CD14-positive monocyte (primary cell): ENCODE measurements around the gene PRKCA. TPM values are rescaled to one million over a fixed set of nuclear protein-coding genes. Genes with fewer than 3 reads are reported as not detected.
A peak's percentile ranks its signal among the peaks of the same experiment; 100 is the strongest.

Experiments
- DNase-seq, 3 donors: peaks; one replicate each; pipeline ENCODE4 v3.0.0-alpha.2; 2011 to 2022
- H2AFZ ChIP-seq: 2 replicates; pipeline ENCODE4 v1.6.0; 2012; ENCODE audit warnings: mild to moderate bottlenecking, low read depth, low read length, inconsistent platforms; ENCODE audit not compliant: insufficient read depth, poor library complexity, severe bottlenecking
- H3K27ac ChIP-seq, 2 donors: 1 replicate in 1 of 2; 2 replicates in 1 of 2; pipeline ENCODE4 v1.5.1; 2012 to 2013; ENCODE audit warnings: low read length in 2 of 2, control low read depth in 1 of 2, inconsistent platforms in 1 of 2, low read depth in 1 of 2, mild to moderate bottlenecking in 1 of 2
- H3K27me3 ChIP-seq, 2 donors: one replicate each; pipeline versions ENCODE4 v1.6.0 to v1.6.1; 2011 to 2013; ENCODE audit warnings: low read length in 2 of 2; ENCODE audit not compliant: control insufficient read depth in 2 of 2, insufficient read depth in 2 of 2
- H3K36me3 ChIP-seq, 2 donors: replicated peaks in 1 of 2; 1 replicate in 1 of 2; 2 replicates in 1 of 2; pipeline versions ENCODE4 v1.5.1 to v1.6.1; 2012 to 2013; ENCODE audit warnings: low read length in 2 of 2, control low read depth in 1 of 2, inconsistent platforms in 1 of 2, mild to moderate bottlenecking in 1 of 2; ENCODE audit not compliant: insufficient read depth in 2 of 2, control insufficient read depth in 1 of 2
- H3K4me1 ChIP-seq, 2 donors: 1 replicate in 1 of 2; 2 replicates in 1 of 2; pipeline versions ENCODE4 v1.5.1 to v1.6.1; 2012 to 2013; ENCODE audit warnings: low read length in 2 of 2, control low read depth in 1 of 2, inconsistent platforms in 1 of 2, mild to moderate bottlenecking in 1 of 2, moderate library complexity in 1 of 2; ENCODE audit not compliant: insufficient read depth in 2 of 2, control insufficient read depth in 1 of 2
- H3K4me2 ChIP-seq: replicated peaks from 2 replicates; pipeline ENCODE3; 2012; ENCODE audit warnings: low read length, moderate library complexity, mild to moderate bottlenecking; ENCODE audit not compliant: poor library complexity, severe bottlenecking; ENCODE audit errors: extremely low read depth
- H3K4me3 ChIP-seq, 3 experiments: fragments of 200-600 bp in 1 of 3; sonication (generic) in 1 of 3; replicated peaks in 1 of 3; 1 replicate in 2 of 3; 2 replicates in 1 of 3; pipeline ENCODE4 v1.5.1; 2011 to 2013; ENCODE audit warnings: low read length in 3 of 3, mild to moderate bottlenecking in 3 of 3, control low read depth in 2 of 3, low read depth in 2 of 3, inconsistent platforms in 1 of 3, moderate library complexity in 1 of 3
- H3K79me2 ChIP-seq: 2 replicates; pipeline ENCODE4 v1.6.0; 2012; ENCODE audit warnings: mild to moderate bottlenecking, control low read depth, inconsistent platforms, low read length, moderate library complexity; ENCODE audit not compliant: insufficient read depth
- H3K9ac ChIP-seq: 2 replicates; pipeline ENCODE4 v1.6.0; 2017; ENCODE audit warnings: low read length, mild to moderate bottlenecking; ENCODE audit not compliant: insufficient read depth, poor library complexity, severe bottlenecking
- H3K9me3 ChIP-seq, 2 donors: replicated peaks in 1 of 2; 1 replicate in 1 of 2; 2 replicates in 1 of 2; pipeline versions ENCODE4 v1.5.1 to v1.6.1; 2012 to 2013; ENCODE audit warnings: low read length in 2 of 2, control low read depth in 1 of 2; ENCODE audit not compliant: control insufficient read depth in 1 of 2, insufficient read depth in 1 of 2
- H4K20me1 ChIP-seq: 2 replicates; pipeline ENCODE4 v1.6.0; 2012; ENCODE audit warnings: mild to moderate bottlenecking, low read length, control low read depth, moderate library complexity; ENCODE audit not compliant: insufficient read depth
- H3K27ac Mint-ChIP-seq, 7 donors: one replicate each; pipeline ENCODE4 v1.8.0; 2020; ENCODE audit warnings: mild to moderate bottlenecking in 7 of 7, mixed read lengths in 7 of 7, moderate library complexity in 6 of 7, inconsistent platforms in 2 of 7
- H3K27me3 Mint-ChIP-seq, 3 donors: one replicate each; pipeline ENCODE4 v1.8.0; 2021 to 2022; ENCODE audit warnings: low read depth in 3 of 3, mild to moderate bottlenecking in 3 of 3, mixed read lengths in 3 of 3, moderate library complexity in 3 of 3, inconsistent platforms in 1 of 3
- H3K36me3 Mint-ChIP-seq, 2 donors: one replicate each; pipeline ENCODE4 v1.8.0; 2020; ENCODE audit warnings: mixed read lengths in 2 of 2, inconsistent platforms in 1 of 2, mild to moderate bottlenecking in 1 of 2
- H3K4me1 Mint-ChIP-seq: one replicate; pipeline ENCODE4 v1.8.0; 2020; ENCODE audit warnings: mild to moderate bottlenecking, mixed read lengths
- H3K4me3 Mint-ChIP-seq, 2 donors: one replicate each; pipeline ENCODE4 v1.8.0; 2020; ENCODE audit warnings: mild to moderate bottlenecking in 2 of 2, mixed read lengths in 2 of 2, moderate library complexity in 1 of 2
- H3K9me3 Mint-ChIP-seq, 7 donors: one replicate each; pipeline ENCODE4 v1.8.0; 2020 to 2022; ENCODE audit warnings: mixed read lengths in 7 of 7, mild to moderate bottlenecking in 6 of 7, moderate library complexity in 6 of 7, inconsistent platforms in 2 of 7
- WGBS: methylation state at CpG from one replicate; pipeline ENCODE4 v1.1.5; 2013; ENCODE audit warnings: missing lambda C conversion rate; ENCODE audit not compliant: insufficient coverage; 5-methylcytosine and 5-hydroxymethylcytosine counted together
- intact Hi-C, 2 donors: fragments of 100-400 bp; cut with micrococcal nuclease; formaldehyde crosslinking; loops; one replicate each; pipeline versions ENCODE4 v1.15.0 to v1.15.1; 2023
- polyA plus RNA-seq, 3 donors: library from polyadenylated mRNA; depleted of rRNA in 1 of 3; unstranded in 2 of 3; stranded (reverse) in 1 of 3; fragments of 300-500 nt in 2 of 3; fragments of >200 nt in 1 of 3; fragmentation: Illumina TruSeq in 2 of 3; gene quantifications; 1 replicate in 2 of 3; 2 replicates in 1 of 3; pipeline ENCODE4 v1.2.3, GENCODE V29; 2012 to 2021
- TF ChIP-seq, protein P1 (sequence below): fragments of 200-600 bp; IDR thresholded peaks from one replicate; pipeline ENCODE4 v1.8.0; 2022; ENCODE audit warnings: antibody characterized with exemption, mild to moderate bottlenecking

The PRKCA gene
- polyA plus RNA-seq, 3 donors: 0.22 to 7.1 (median 0.30) TPM

- TF ChIP-seq, protein P1, sequence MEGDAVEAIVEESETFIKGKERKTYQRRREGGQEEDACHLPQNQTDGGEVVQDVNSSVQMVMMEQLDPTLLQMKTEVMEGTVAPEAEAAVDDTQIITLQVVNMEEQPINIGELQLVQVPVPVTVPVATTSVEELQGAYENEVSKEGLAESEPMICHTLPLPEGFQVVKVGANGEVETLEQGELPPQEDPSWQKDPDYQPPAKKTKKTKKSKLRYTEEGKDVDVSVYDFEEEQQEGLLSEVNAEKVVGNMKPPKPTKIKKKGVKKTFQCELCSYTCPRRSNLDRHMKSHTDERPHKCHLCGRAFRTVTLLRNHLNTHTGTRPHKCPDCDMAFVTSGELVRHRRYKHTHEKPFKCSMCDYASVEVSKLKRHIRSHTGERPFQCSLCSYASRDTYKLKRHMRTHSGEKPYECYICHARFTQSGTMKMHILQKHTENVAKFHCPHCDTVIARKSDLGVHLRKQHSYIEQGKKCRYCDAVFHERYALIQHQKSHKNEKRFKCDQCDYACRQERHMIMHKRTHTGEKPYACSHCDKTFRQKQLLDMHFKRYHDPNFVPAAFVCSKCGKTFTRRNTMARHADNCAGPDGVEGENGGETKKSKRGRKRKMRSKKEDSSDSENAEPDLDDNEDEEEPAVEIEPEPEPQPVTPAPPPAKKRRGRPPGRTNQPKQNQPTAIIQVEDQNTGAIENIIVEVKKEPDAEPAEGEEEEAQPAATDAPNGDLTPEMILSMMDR: no peak
- no peak for DNase-seq
- 97% methylated on average over 11 of the region's 12 CpGs for WGBS
- Histone ChIP-seq H3K9ac (no peak overlapping the region), H2AFZ (no peak overlapping the region), H3K4me3 (no peak overlapping the region), H3K36me3 (peaks cover 17 to 66% of the 10 kb centered on the region in 2 donors), H4K20me1 (no peaks in the 10 kb centered on the region), H3K9me3 (no peaks in the 10 kb centered on the region), H3K27me3 (no peaks in the 10 kb centered on the region), H3K79me2 (no peaks in the 10 kb centered on the region), H3K4me2 (no peak overlapping the region), H3K4me1 (peaks cover 14 to 16% of the 10 kb centered on the region in 2 donors), H3K27ac (no peak overlapping the region)
- intact Hi-C loops: no loop called here
- H3K4me3 Mint-ChIP-seq: no peak overlapping the region
- peaks cover 57 to 72% of the 10 kb centered on the region in 2 donors for H3K36me3 Mint-ChIP-seq
- peaks cover 0 to 5% (median 2%) of the 10 kb centered on the region in 3 donors for H3K27me3 Mint-ChIP-seq
- peaks cover 0 to 3% (median 0%) of the 10 kb centered on the region in 7 donors for H3K9me3 Mint-ChIP-seq
- H3K27ac Mint-ChIP-seq: peak overlapping the region in 2 of 7 donors; percentile 37 to 39
- H3K4me1 Mint-ChIP-seq: peaks cover 16% of the 10 kb centered on the region
These were observed 486.7 kb downstream of the PRKCA start for GRCh38 chr17:66789093-66789492.

DNA sequence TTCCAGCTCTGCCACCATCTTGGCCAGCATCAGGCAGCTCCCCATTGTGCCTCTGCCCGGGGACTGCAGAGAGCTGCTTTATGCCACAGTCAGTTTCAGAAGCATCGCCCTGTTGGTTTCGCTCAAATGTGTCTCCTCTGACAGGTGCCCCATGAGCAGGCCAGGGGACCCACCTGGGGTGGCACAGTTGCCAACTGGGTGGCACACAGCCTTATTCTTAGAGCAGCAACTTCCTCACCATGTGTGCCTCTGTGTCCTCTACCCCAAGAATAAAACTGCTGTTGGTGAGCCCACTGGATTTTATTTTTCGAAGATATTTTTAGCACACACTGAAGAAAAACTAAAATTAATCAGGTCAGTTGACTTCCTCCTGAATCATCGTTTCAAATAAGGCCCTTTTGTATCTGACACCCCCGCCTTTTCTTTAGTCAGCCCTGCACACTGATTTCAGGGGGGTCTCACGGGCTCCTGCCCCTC lies 487.6 kb downstream of the PRKCA start:
- Histone ChIP-seq H3K9ac (no peak overlapping the region), H3K4me1 (peaks cover 14 to 16% of the 10 kb centered on the region in 2 donors), H3K79me2 (no peaks in the 10 kb centered on the region), H2AFZ (no peak overlapping the region), H3K36me3 (peaks cover 17 to 69% of the 10 kb centered on the region in 2 donors), H3K9me3 (no peaks in the 10 kb centered on the region), H3K4me2 (no peak overlapping the region), H3K27ac (no peak overlapping the region), H3K27me3 (no peaks in the 10 kb centered on the region), H3K4me3 (no peak overlapping the region), H4K20me1 (no peaks in the 10 kb centered on the region)
- Mint-ChIP-seq H3K4me1 (peaks cover 16% of the 10 kb centered on the region), H3K27me3 (peaks cover 0 to 5% (median 2%) of the 10 kb centered on the region in 3 donors), H3K4me3 (no peak overlapping the region), H3K27ac (peak overlapping the region in 2 of 7 donors; percentile 58 to 70), H3K36me3 (peaks cover 56 to 77% of the 10 kb centered on the region in 2 donors), H3K9me3 (peaks cover 0 to 3% (median 0%) of the 10 kb centered on the region in 7 donors)
- 67% methylated on average over 4 of the region's 7 CpGs for WGBS
- no peak for DNase-seq
- intact Hi-C loops: no loop called here
- TF ChIP-seq, protein P1: no peak
